Adrenal gland (tissue), 5 donors: Measurements from ENCODE around the gene CHP1.

Source experiments
- CTCF ChIP-seq, 6 experiments: fragments of 450-650 bp in 4 of 6; fragments of 200-600 bp in 2 of 6; sonication (generic) in 1 of 6; IDR thresholded peaks; 1 replicate in 5 of 6; 2 replicates in 1 of 6; pipeline versions ENCODE4 v1.5.1 to v1.8.0; 2016 to 2021; ENCODE audit warnings: antibody characterized with exemption in 6 of 6, mild to moderate bottlenecking in 2 of 6, moderate library complexity in 1 of 6
- POLR2A ChIP-seq, 2 donors: fragments of 450-650 bp; IDR thresholded peaks; one replicate each; pipeline ENCODE4 v1.6.1; 2017; ENCODE audit warnings: antibody characterized with exemption in 2 of 2, mild to moderate bottlenecking in 2 of 2, moderate library complexity in 1 of 2
- donor health status: DM: no; HTN: no; CAD: no.

- TF ChIP-seq CTCF (IDR thresholded peaks at IDR 0.05) (no peak), POLR2A (IDR thresholded peaks at IDR 0.05) (no peak)
Measured at GRCh38 chr15:41309226-41309905, 78.3 kb downstream of the CHP1 start.
